Bronchial smooth muscle cell (primary cell): ENCODE results near the gene GPR173. TPM values are rescaled to one million over a fixed set of nuclear protein-coding genes. Genes with fewer than 3 reads are reported as not detected.

Source experiments
- total RNA-seq: library from RNA; depleted of rRNA; stranded (reverse); fragments of >200 nt; gene quantifications from 2 replicates; pipeline ENCODE4 v1.2.1, GENCODE V29; 2014

GPR173 gene
- 1.5 and 1.9 TPM in 2 replicates for total RNA-seq

GRCh38 chrX:53048169-53049126, at the start of gene GPR173:
Gene GPR173, plus strand, starts transcription at chrX:53048789. Its CDS starts 27,833 bp downstream, at chrX:53076622.

DNA sequence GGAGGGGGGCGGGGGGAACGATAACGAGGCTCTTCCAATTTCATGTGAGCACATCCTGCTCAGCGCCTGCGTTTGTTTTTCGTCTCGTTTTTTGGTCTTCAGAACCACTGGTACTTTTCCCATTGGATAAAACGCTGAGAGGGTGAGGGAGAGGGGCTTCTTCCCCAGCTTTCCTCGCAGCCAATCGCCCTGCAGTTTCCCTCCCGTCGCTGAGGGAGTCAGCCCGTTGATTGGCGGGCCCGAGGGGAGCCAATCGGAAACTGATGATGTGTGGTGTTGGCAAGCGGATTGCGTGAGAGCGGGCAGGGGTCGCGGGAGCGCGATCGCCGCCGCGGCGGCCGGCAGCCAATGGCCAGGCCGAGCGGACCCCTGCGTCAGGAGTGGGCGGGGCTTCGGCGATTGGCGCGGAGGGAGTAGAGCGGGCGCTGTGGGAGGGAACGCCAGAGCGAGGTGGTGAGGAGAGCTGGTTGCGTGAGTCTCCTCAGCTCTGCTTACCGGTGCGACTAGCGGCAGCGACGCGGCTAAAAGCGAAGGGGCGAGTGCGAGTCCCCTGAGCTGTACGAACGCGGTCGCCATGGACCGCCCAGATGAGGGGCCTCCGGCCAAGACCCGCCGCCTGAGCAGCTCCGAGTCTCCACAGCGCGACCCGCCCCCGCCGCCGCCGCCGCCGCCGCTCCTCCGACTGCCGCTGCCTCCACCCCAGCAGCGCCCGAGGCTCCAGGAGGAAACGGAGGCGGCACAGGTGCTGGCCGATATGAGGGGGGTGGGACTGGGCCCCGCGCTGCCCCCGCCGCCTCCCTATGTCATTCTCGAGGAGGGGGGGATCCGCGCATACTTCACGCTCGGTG, 33.6 kb downstream of the GPR173 start, which contains the start of gene TSPYL2:
Gene TSPYL2 (plus strand): TSS at position 443 of the 848 bp plus-strand sequence. CDS start 132 bp downstream, at position 575.

DNA sequence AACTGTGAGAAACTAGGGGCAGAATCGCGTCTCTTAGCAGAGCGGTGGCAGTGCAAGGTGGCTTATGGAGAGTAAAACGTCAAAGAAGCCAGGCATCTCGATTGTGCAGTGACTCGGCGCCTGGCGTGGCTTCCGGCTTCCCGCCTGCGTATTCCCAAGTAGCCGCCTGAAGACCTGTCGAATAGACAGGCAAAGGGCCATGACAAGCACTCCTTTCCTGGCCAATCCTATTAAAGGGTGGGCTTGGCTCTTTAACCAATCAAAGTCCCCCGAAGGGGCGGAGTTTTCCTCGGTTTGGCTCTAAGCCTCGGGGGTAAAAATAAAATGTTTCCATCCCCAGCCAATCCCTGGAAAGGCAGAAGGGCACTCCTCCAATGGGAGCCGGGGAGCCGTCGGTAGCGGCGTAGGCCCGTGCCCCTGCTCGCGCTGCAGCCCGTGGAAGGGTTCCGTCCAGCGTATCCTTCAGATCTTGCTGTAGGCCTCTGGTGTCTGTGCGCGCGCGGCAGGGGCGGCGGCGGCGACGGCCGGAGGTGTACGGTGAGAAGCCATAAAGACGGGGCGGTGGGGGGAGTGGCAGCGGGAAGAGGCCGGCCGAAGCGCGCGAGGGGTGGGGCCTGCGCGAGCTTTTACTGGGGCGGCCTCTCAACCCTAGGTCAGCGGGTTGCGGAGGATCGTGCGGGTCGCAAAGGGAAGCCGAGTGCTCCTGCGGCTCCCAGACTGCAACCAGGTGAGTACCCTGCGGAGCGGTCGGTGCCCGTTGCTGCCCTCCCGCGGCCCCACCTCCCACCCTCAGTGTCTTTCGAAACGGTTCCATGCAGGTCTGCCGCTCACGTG, 45.4 kb downstream of the GPR173 start, which contains the start of gene KANTR:
Gene KANTR (plus strand): TSS at position 395 of the 834 bp plus-strand sequence. CDS start 30,131 bp downstream, outside the sequence.

Other genes starting within 250 kb of the GPR173 start
- gene XAGE5, start 237.5 kb upstream of the GPR173 start, total RNA-seq = not detected in 2 replicates
- not detected in 2 replicates for gene XAGE3, start 180.7 kb upstream of the GPR173 start, total RNA-seq
- 12.9 TPM in 2 replicates for gene FAM156B, start 151.5 kb upstream of the GPR173 start, total RNA-seq
- 14.5 and 20.3 TPM in 2 replicates for gene FAM156A, start 90.3 kb upstream of the GPR173 start, total RNA-seq
- 23.6 and 27.0 TPM in 2 replicates for gene TSPYL2, start 33.6 kb downstream of the GPR173 start, total RNA-seq
- 7.5 and 10.1 TPM in 2 replicates for gene KANTR, start 45.4 kb downstream of the GPR173 start, total RNA-seq
- gene KDM5C, start 176.4 kb downstream of the GPR173 start, total RNA-seq = 43.0 and 44.9 TPM in 2 replicates
- 5.0 and 7.7 TPM in 2 replicates for gene IQSEC2, start 232.8 kb downstream of the GPR173 start, total RNA-seq